Midbrain (tissue), 1 donor: Measurements from ENCODE around the gene MAMLD1.

Experiments
- DNase-seq: peaks from one replicate; lab custom pipeline; 2025; lab: John Stamatoyannopoulos, UW

MAMLD1 gene

GRCh38 chrX:150460781-150461180 lies 97.7 kb downstream of the MAMLD1 start:
- no peak for DNase-seq

GRCh38 chrX:150463566-150463965 lies 100.4 kb downstream of the MAMLD1 start:
- no peak for DNase-seq

DNA sequence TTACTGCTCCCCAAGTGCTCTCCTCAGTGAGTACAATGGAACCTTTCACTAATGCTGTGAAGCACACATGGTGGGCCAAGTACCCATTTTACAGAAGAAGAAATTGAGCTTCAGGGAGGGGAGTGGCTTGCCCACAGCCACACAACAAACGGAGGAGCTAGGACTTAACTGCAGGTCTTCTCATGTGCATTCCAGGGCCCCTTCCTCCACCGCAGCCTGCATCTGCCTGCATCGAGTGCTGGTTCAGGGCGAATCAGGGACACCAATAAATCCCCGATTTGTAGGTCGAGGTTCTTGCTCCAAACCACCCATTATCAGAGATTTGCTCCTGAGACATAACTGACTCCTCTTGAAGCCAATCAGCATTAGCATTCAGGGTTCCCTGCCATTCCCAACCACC lies 100.9 kb downstream of the MAMLD1 start:
- no peak for DNase-seq

DNA sequence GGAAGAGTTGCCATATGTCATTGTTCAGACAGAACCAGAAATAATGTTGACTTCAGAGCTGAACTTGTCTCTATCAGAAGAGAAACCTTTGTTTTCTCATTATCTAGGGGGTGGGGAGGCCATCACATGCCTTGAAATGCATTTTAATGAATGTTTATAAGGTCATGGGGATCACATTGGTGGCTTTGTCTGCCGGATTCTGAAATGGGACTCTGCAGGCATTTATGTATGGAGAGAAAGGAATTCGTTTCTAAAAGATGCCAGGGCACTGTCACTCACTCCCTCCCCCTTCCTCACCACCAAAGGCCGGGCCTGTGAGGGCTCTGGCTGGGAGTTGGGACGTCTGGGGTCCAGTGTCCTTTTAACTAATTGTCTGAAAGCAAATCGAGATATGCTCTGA lies 102.2 kb downstream of the MAMLD1 start:
- DNase-seq: peak; percentile 67

DNA sequence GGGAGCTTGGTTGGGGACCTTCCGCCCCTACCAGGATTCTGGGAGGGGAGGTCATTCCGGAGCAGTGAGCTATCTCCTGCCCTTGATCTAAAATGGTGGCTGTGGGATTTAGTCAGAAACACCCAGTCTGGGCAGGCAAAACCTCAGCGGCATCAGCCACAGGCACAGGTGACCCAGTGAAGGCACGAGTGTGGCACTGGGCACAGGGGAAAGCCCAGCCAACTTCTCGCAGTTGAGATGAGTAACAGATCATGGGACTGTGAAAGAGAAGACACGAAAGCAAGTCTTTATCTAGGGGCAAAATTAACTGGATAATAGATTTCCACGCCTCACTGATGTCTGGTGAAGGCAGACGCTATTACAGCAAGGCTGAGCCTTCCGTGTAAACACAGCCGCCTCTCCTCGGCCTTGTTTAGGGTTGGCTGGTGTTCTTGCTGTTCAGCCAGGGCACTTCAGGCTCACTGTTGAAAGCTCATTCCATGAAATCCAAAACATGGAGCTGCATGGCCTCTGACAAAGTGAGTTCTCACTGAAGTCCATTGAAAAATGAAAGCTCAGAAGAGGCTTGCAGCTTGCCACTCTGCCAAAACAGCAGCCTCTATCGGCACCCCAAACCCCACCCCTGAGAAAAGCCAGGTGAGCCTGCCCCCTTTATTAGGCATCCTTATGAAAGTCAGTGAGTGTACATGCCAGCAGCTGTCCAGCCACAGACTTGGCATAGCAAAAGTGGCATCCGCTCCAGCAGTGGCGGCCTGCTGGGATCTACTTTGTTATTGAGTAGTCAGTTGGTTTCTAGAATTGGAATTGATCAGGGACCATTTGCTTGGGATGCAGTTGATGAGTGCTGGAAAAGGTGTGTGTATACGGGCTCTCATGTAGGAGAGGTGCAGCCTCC lies 103.0 kb downstream of the MAMLD1 start:
- DNase-seq: no peak

DNA sequence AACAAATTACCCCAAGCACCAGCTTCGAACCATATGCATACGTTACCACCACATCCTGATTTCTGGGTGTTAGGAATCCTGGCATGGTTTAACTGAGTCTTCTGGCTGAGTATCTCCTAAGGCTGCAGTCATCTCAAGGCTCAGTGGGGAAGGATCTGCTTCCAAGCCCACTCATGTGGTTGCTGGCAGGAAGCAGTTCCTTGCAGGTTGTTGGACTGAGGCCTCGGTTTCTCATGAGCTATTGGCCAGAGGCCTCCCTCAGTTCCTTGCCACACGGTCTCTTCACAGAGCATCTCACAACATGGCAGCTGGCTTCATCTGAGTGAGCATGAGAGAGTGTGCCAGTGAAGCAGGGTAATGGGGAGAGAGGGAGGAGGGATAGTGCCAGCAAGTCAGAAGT lies 109.2 kb downstream of the MAMLD1 start:
- DNase-seq: no peak

GRCh38 chrX:150473371-150473770 lies 110.3 kb downstream of the MAMLD1 start:
- no peak for DNase-seq

GRCh38 chrX:150475461-150475860 lies 112.3 kb downstream of the MAMLD1 start:
- DNase-seq: no peak

GRCh38 chrX:150476164-150476699 lies 113.1 kb downstream of the MAMLD1 start:
- DNase-seq: no peak

DNA sequence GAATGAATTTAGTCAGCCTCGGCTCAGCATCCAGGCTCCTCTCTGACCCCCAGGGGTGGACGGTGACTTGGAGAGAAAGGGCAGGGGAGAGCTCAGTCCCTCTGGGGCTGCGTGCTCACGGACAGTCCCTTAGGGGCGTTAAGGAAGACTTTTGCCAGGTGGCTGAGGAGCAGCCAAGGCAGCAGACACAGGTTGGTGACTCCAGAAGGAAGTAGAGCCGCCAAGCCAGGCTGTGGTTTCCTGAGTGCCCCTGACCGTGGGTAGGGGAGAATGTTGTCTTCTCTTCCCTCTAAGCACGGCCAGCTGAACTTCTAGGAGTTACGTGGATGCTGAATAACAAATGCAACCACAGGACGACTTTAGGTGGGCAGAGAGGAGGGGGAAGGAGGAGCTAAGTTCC lies 114.3 kb downstream of the MAMLD1 start:
- no peak for DNase-seq

DNA sequence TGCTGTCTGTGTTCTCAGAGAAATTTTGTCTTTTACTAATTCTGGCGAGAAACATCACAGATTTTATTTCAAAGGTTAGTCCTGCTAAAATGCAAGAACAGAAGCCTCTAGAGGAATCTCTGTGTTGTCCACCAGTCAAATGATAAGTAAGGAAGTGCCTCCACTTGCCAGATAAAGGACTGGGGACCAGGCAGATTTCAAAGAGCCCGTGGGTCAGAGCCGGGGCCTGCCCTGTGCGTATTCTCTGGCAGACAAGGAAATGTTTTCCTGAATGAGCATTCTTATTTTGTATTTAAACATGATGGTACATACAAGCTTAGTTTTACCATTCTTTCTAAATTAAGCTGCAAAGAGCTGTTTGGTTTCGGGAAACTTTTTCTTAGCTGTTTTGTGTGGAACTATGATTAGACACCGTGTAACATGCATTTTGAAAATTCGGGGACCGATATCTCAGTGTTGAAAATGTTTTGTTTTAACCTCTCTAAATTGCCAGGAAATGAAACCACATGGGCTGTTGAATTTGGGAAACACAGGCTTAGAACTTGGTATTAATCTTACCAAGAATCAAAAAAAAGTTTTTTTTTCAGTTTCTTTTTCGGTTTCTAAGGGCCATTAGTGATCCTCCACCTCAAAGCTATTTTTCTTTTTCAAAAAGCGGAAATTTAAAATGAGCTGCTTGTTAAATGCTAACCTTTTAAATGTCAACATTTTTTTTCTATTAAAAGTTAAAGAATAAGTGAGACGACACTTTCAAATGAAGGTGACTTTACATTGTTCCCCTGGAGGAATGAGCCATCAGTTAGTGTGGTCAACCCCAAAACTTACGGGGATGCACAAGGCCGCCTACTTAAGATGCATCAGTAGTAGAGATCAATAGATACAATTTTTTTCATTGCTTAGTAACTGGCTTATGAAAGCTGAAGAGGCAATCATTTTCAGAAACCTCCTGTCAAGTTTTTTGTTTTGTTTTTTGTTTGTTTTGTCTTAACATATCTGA lies 115.7 kb downstream of the MAMLD1 start:
- DNase-seq: no peak

- DNase-seq: no peak
Measured at GRCh38 chrX:150482537-150483206, 119.6 kb downstream of the MAMLD1 start.

DNA sequence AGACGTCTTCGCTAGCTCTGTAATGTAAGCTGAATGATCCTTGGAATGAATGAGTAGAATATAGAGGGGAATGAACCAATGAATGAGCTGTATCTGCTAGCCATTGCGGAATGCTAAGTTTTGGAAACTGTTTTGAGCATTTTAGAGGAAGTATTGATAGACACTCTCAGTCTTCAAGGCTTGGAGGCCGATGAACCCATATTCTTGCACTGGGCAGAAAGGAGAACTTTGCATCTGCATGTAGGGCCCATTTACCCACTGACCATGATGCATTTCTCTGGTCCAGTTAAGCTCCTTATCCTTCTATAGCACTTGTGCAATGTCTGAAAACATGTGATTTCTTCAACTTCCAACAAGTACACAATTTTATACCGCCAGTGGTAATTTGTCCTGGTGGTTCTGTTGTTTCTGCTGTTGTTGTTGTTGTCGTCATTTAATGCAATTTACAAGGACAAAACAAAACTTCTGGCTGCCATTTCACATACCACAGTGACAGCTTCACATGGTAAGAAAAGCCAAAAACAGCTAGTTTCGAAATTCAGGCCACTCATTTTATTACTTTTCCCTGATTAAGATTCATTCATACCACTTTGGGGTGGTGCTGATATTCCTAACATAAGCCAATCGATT lies 120.4 kb downstream of the MAMLD1 start:
- DNase-seq: no peak

- DNase-seq: peak; percentile 70
Measured at GRCh38 chrX:150486011-150486410, 122.9 kb downstream of the MAMLD1 start.

DNA sequence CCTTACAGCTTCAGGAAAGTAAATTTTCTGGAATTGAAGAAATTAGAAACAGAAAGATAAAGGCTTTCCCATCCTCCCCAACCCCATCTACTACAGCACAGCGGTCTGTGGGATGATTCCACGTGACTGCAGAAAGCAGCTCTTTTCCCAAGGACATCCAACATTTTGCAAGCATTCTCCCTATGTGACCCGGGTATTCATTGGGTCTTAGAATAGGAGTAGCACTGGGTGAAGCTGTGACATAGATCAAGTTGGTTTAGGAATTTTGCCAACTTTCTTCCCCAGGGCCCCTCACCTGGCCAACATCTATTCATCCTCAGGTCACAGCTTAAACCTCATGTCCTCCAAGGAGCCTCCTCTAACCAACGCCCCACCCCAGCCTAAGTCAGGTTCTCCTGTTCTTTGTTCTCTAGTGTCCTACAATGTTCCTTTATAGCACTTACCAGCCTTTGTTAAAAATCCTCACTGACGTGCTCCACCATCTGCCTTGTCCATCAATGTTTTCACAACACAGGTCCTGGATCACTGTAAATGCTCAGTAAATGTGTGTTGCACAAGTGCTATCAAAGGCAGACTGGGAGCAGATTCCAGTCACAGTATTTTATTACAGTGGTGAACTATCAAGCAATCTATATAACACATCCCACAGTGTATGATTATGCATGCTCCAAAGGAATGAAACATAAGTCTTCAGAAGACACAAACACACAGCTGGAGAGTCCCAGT lies 124.4 kb downstream of the MAMLD1 start:
- DNase-seq: no peak

GRCh38 chrX:150489359-150490015 lies 126.4 kb downstream of the MAMLD1 start:
- DNase-seq: no peak

- DNase-seq: no peak
Measured at GRCh38 chrX:150495496-150495895, 132.4 kb downstream of the MAMLD1 start.

DNA sequence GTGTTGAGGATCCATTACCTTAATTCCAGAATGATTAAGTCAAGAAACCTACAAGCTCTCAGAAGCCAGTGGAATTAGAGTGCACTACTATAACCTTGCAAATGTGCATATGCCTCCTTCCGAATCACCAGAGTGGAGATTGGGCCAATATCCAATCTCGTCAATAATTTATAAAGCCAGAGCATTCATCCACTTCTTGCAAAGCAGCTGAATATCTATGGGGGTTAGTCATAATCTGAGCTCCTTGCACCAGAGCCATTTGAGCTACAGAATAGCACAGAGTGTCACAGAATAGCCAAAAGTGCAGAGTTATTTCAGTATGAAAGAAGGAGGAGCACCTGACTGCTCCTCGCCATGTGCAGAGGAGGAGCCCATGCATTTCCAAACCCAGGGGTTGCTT lies 136.1 kb downstream of the MAMLD1 start:
- no peak for DNase-seq

GRCh38 chrX:150502091-150502490 lies 139.0 kb downstream of the MAMLD1 start:
- no peak for DNase-seq
